DOHH2 (cell line): Measurements from ENCODE around the gene ENDOD1.

Experiments
- H3F3A ChIP-seq: fragments of 200-600 bp; sonication (generic), shearing (Covaris generic); 2 replicates; pipeline ENCODE4 v1.6.0; 2016; ENCODE audit warnings: antibody characterized with exemption, mild to moderate bottlenecking; ENCODE audit not compliant: control insufficient read depth, insufficient read depth
- H3K27ac ChIP-seq: fragments of 200-600 bp; sonication (generic); 2 replicates; pipeline ENCODE4 v1.5.1; 2014; ENCODE audit warnings: low read depth, mild to moderate bottlenecking, low read length, moderate library complexity
- H3K27me3 ChIP-seq: fragments of 200-600 bp; sonication (generic); 2 replicates; pipeline ENCODE4 v1.6.1; 2014; ENCODE audit warnings: mild to moderate bottlenecking, low read length, mixed read lengths; ENCODE audit not compliant: control insufficient read depth
- H3K36me3 ChIP-seq: fragments of 200-600 bp; sonication (generic); 2 replicates; pipeline ENCODE4 v1.6.1; 2014; ENCODE audit warnings: mild to moderate bottlenecking, low read length, moderate library complexity, mixed read lengths; ENCODE audit not compliant: control insufficient read depth
- H3K4me1 ChIP-seq: fragments of 200-600 bp; sonication (generic); 2 replicates; pipeline ENCODE4 v1.6.1; 2014; ENCODE audit warnings: mild to moderate bottlenecking, low read length, mixed read lengths; ENCODE audit not compliant: control insufficient read depth
- H3K4me2 ChIP-seq: fragments of 200-600 bp; sonication (generic); 2 replicates; pipeline ENCODE4 v1.6.0; 2014; ENCODE audit warnings: mild to moderate bottlenecking, low read length, moderate library complexity
- H3K4me3 ChIP-seq: fragments of 200-600 bp; sonication (generic); 2 replicates; pipeline ENCODE4 v1.5.1; 2014; ENCODE audit warnings: mild to moderate bottlenecking, low read length, mixed read lengths
- H3K79me2 ChIP-seq: fragments of 200-600 bp; sonication (generic); 2 replicates; pipeline ENCODE4 v1.6.1; 2014; ENCODE audit warnings: mild to moderate bottlenecking, low read length, mixed read lengths; ENCODE audit not compliant: control insufficient read depth
- H3K9me2 ChIP-seq: fragments of 200-600 bp; sonication (generic); replicated peaks from 2 replicates; pipeline ENCODE4 v1.6.1; 2014; ENCODE audit warnings: mild to moderate bottlenecking, low read length, mixed read lengths; ENCODE audit not compliant: control insufficient read depth
- H3K9me3 ChIP-seq: fragments of 200-600 bp; sonication (generic); 2 replicates; pipeline ENCODE4 v1.6.1; 2014; ENCODE audit warnings: antibody characterized with exemption, low read length, mixed read lengths; ENCODE audit not compliant: control insufficient read depth, insufficient read depth
- H4K20me1 ChIP-seq: fragments of 200-600 bp; sonication (generic); 2 replicates; pipeline ENCODE4 v1.6.0; 2014; ENCODE audit warnings: low read depth, mild to moderate bottlenecking, antibody characterized with exemption, low read length, moderate library complexity; ENCODE audit not compliant: control insufficient read depth, insufficient read depth
- CTCF ChIP-seq: fragments of 200-600 bp; sonication (generic); IDR thresholded peaks from one replicate; pipeline ENCODE4 v1.5.1; 2014; ENCODE audit warnings: antibody characterized with exemption, mild to moderate bottlenecking, low read depth, low read length; ENCODE audit not compliant: poor library complexity, severe bottlenecking
- EZH2phosphoT487 ChIP-seq: fragments of 200-600 bp; sonication (generic); IDR thresholded peaks from 2 replicates; pipeline ENCODE4 v1.6.1; 2017; ENCODE audit warnings: borderline replicate concordance, mild to moderate bottlenecking, antibody characterized with exemption, low read length, moderate library complexity, mixed read lengths

Gene ENDOD1

GRCh38 chr11:95066716-95067038 lies 23.0 kb upstream of the ENDOD1 start, which contains the start of gene SRSF8:
Gene SRSF8, plus strand, starts transcription at chr11:95066919. Its CDS starts 308 bp downstream, at chr11:95067227.
- H4K20me1 ChIP-seq: no peaks in the 10 kb centered on the region
- H3F3A ChIP-seq: peaks cover 8% of the 10 kb centered on the region
- H3K79me2 ChIP-seq: peaks cover 47% of the 10 kb centered on the region
- H3K27me3 ChIP-seq: no peaks in the 10 kb centered on the region; the same call in 1 of the 2 replicates
- H3K4me2 ChIP-seq: peak within 1 kb of the TSS; percentile 67
- H3K4me3 ChIP-seq: peak within 1 kb of the TSS; percentile 89
- TF ChIP-seq CTCF (no peak), EZH2phosphoT487 (no peak)
- no peaks in the 10 kb centered on the region for H3K9me3 ChIP-seq
- H3K9me2 ChIP-seq: no peaks in the 10 kb centered on the region
- H3K27ac ChIP-seq: peak within 1 kb of the TSS; percentile 87
- H3K4me1 ChIP-seq: peaks cover 18% of the 10 kb centered on the region
- peaks cover 42% of the 10 kb centered on the region for H3K36me3 ChIP-seq

- Histone ChIP-seq H3K9me2 (no peaks in the 10 kb centered on the region), H3K36me3 (peaks cover 44% of the 10 kb centered on the region), H3F3A (peaks cover 8% of the 10 kb centered on the region), H3K27ac (peak overlapping the region; percentile 87), H3K4me1 (peaks cover 18% of the 10 kb centered on the region), H3K4me3 (peak overlapping the region; percentile 89), H3K4me2 (peak overlapping the region; percentile 67), H3K27me3 (no peaks in the 10 kb centered on the region), H3K9me3 (no peaks in the 10 kb centered on the region), H4K20me1 (no peaks in the 10 kb centered on the region), H3K79me2 (peaks cover 48% of the 10 kb centered on the region)
- peak; percentile 45 for TF ChIP-seq CTCF
- no peak for TF ChIP-seq EZH2phosphoT487
Measured at GRCh38 chr11:95067039-95067840, 22.4 kb upstream of the ENDOD1 start.

- Histone ChIP-seq H3F3A (peaks cover 8% of the 10 kb centered on the region), H3K27me3 (no peaks in the 10 kb centered on the region), H3K9me2 (no peaks in the 10 kb centered on the region), H4K20me1 (no peaks in the 10 kb centered on the region), H3K9me3 (no peaks in the 10 kb centered on the region), H3K36me3 (peaks cover 44% of the 10 kb centered on the region), H3K27ac (peak overlapping the region; percentile 87), H3K4me3 (peak overlapping the region; percentile 89), H3K4me2 (peak overlapping the region; percentile 67), H3K79me2 (peaks cover 48% of the 10 kb centered on the region), H3K4me1 (peaks cover 18% of the 10 kb centered on the region)
- no peak for TF ChIP-seq CTCF
- no peak for TF ChIP-seq EZH2phosphoT487
Measured at GRCh38 chr11:95067841-95068219, 21.8 kb upstream of the ENDOD1 start.
